ENCODE data around the gene CDCP1. TPM values are rescaled to one million over a fixed set of nuclear protein-coding genes. Genes with fewer than 3 reads are reported as not detected.

Gene CDCP1
- total RNA-seq, 4 donors from 2014 or later: 77.4 to 85.6 (median 80.3) TPM

DNA sequence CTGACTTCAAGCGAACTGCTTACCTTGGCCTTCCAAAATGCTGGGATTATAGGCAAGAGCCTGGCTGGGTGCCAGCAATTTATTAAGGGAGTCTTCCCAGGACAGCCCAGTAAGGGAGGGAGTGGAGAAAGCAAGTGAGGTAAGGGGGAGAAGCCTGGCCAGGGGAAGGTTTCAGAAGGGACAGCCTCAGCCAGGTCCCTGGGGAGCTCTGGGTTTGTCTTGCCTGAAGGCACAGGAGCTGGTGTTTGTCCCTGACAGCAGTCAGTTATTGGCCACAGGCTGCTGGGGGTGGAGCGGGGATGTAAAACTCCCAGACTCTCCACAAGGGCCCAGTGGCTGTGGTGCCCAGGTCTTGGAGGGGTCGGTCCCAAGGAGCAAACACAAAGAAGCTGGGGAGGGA, 33.0 kb upstream of the CDCP1 start:
- 69% methylated on average over 3 of the region's 3 CpGs for WGBS
- TF ChIP-seq POLR2AphosphoS5 (IDR thresholded peaks at IDR 0.05) (no peak), POLR2A (IDR thresholded peaks at IDR 0.05) (no peak), EP300 (IDR thresholded peaks at IDR 0.05) (no peak)
- TF ChIP-seq, protein P1, sequence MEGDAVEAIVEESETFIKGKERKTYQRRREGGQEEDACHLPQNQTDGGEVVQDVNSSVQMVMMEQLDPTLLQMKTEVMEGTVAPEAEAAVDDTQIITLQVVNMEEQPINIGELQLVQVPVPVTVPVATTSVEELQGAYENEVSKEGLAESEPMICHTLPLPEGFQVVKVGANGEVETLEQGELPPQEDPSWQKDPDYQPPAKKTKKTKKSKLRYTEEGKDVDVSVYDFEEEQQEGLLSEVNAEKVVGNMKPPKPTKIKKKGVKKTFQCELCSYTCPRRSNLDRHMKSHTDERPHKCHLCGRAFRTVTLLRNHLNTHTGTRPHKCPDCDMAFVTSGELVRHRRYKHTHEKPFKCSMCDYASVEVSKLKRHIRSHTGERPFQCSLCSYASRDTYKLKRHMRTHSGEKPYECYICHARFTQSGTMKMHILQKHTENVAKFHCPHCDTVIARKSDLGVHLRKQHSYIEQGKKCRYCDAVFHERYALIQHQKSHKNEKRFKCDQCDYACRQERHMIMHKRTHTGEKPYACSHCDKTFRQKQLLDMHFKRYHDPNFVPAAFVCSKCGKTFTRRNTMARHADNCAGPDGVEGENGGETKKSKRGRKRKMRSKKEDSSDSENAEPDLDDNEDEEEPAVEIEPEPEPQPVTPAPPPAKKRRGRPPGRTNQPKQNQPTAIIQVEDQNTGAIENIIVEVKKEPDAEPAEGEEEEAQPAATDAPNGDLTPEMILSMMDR (IDR thresholded peaks at IDR 0.05): no peak
- peak in 1 of 2 donors; percentile 59 for DNase-seq (ENCODE audit: low spot score in 2 of 2)
- Histone ChIP-seq H3K9me3 (no peaks in the 10 kb centered on the region), H3K4me1 (peaks cover 48% of the 10 kb centered on the region), H3K27me3 (no peaks in the 10 kb centered on the region), H3K36me3 (no peaks in the 10 kb centered on the region), H3K4me3 (no peak overlapping the region), H3K27ac (no peak overlapping the region)

DNA sequence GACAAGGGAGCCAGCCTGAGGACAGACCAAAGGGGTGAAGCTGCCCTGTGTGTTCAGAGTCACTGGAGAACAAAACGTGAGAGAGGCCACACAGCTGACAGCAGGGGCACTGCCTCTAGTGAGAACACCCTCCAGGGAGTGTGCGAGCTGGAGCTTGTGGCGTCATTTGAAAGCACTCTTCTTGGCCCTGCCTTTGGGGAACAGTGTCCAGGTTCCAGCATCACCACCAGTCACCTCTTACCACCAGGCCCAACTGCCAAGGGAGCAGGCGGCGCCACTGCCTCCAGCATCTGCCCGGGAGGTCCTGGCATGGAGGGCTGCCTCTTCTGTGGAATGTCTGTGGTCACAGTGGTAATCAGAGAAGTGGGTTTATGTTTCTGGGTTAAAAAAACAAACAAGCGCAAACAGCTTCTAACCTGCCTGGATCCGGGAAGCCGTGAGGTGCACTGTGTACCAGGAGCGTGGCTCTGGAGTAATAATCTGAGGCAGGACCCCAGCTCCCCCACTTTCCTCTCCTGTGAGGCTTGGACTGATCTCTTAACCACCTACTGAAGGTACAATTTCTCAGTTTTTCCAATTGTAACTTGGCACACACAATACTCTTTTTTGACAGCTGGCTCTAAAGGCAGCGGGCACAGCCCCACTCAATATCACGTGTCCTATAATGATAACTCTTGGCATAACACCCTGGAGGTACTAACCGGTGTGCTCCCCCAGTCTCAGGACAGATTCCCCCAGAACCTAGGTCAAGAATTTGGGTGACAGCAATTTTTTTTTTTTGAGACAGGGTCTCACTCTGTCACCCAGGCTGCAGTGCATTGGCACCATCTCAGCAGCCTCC, 32.2 kb upstream of the CDCP1 start:
- Histone ChIP-seq H3K4me3 (no peak overlapping the region), H3K4me1 (peaks cover 41% of the 10 kb centered on the region), H3K9me3 (no peaks in the 10 kb centered on the region), H3K27me3 (no peaks in the 10 kb centered on the region), H3K27ac (no peak overlapping the region), H3K36me3 (no peaks in the 10 kb centered on the region)
- DNase-seq (ENCODE audit: low spot score in 2 of 2): no peak
- 64% methylated on average over 10 of the region's 13 CpGs for WGBS
- TF ChIP-seq POLR2AphosphoS5 (IDR thresholded peaks at IDR 0.05) (no peak), POLR2A (IDR thresholded peaks at IDR 0.05) (no peak), EP300 (IDR thresholded peaks at IDR 0.05) (no peak)
- TF ChIP-seq, protein P1 (IDR thresholded peaks at IDR 0.05): no peak

DNA sequence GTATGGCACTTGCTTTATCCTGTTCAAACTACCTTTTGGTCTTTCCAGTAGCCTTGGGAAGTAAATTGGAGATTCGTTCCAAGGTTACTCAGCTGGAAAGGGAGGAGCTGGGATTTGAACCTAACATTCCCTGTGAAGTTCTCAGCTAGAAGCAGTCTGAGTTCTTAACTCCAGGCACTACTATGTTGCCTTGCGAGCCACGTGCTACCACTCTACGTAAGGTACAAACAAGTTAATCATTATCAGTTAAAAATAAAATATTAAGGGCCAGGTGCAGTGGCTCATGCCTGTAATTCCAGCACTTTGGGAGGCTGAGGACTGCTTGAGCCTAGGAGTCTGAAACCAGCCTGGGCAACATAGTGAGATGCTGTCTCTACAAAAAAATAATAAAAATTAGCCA, 30.7 kb upstream of the CDCP1 start:
- Histone ChIP-seq H3K36me3 (no peaks in the 10 kb centered on the region), H3K9me3 (no peaks in the 10 kb centered on the region), H3K4me1 (peaks cover 31% of the 10 kb centered on the region), H3K27ac (no peak overlapping the region), H3K27me3 (no peaks in the 10 kb centered on the region), H3K4me3 (no peak overlapping the region)
- no peak for DNase-seq (ENCODE audit: low spot score in 2 of 2)
- WGBS: 76% methylated on average over 4 of the region's 4 CpGs
- no peak for TF ChIP-seq POLR2AphosphoS5 (IDR thresholded peaks at IDR 0.05)
- TF ChIP-seq, protein P1 (IDR thresholded peaks at IDR 0.05): no peak
- TF ChIP-seq POLR2A (IDR thresholded peaks at IDR 0.05): no peak

DNA sequence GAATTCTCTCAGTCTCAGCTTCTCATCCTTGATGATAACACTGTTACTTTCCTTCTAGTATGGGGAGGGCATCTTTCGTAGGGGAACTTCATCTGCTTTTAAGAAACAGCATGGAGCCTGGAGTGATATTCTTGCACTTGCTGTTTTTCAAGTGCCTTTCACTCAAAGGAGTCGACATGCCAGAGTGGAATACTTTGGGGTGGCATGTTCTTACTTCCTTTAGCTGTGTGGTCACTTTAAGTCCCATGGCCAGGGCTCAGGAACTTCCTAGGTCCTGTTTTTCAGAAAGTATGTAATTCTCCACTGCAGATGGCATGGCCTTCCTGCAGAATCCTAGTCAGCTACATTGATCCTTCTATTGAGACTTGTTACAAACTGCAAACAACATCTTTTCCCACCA, 28.1 kb upstream of the CDCP1 start:
- Histone ChIP-seq H3K36me3 (no peaks in the 10 kb centered on the region), H3K4me3 (no peak overlapping the region), H3K27ac (no peak overlapping the region), H3K9me3 (no peaks in the 10 kb centered on the region), H3K27me3 (no peaks in the 10 kb centered on the region), H3K4me1 (peaks cover 30% of the 10 kb centered on the region)
- no peak for DNase-seq (ENCODE audit: low spot score in 2 of 2)
- WGBS: 31% methylated on average over 2 of the region's 2 CpGs
- TF ChIP-seq, protein P1 (IDR thresholded peaks at IDR 0.05): no peak
- TF ChIP-seq POLR2A (IDR thresholded peaks at IDR 0.05) (no peak), POLR2AphosphoS5 (IDR thresholded peaks at IDR 0.05) (no peak), EP300 (IDR thresholded peaks at IDR 0.05) (no peak)

DNA sequence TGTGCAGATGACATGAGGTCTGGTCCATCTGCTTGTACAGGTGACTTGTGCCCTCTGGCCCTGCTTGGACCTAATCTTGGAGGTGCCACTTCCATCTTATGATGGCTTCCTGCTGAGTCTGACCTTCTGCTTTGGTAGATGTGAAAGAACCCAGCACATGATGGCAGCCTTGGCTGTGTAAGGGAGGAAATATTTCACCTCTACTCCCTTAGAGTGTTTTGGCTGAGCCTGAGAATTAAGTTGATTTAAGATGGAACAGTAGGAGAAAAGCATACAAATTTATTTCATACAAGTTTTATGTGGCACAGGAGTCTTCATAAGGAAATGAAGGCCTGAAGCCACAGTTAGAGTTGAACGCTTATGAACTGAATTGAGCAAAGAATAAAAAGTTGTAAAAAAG, 27.6 kb upstream of the CDCP1 start:
- Histone ChIP-seq H3K36me3 (no peaks in the 10 kb centered on the region), H3K27ac (no peak overlapping the region), H3K9me3 (no peaks in the 10 kb centered on the region), H3K4me3 (no peak overlapping the region), H3K4me1 (peaks cover 25% of the 10 kb centered on the region), H3K27me3 (no peaks in the 10 kb centered on the region)
- whole genome bisulfite sequencing: 94% methylated on average over 1 of the region's 1 CpG
- no peak for DNase-seq (ENCODE audit: low spot score in 2 of 2)
- TF ChIP-seq EP300 (IDR thresholded peaks at IDR 0.05): no peak
- TF ChIP-seq POLR2AphosphoS5 (IDR thresholded peaks at IDR 0.05): no peak
- TF ChIP-seq, protein P1 (IDR thresholded peaks at IDR 0.05): no peak
- no peak for TF ChIP-seq POLR2A (IDR thresholded peaks at IDR 0.05)
